ENCODE results near the gene ABTB2.
"Not testable (repeated sequence)": the region's sequence is repeated elsewhere in the genome, so short reads cannot be mapped to it uniquely, and the experiment has no call there.

ABTB2 gene

DNA sequence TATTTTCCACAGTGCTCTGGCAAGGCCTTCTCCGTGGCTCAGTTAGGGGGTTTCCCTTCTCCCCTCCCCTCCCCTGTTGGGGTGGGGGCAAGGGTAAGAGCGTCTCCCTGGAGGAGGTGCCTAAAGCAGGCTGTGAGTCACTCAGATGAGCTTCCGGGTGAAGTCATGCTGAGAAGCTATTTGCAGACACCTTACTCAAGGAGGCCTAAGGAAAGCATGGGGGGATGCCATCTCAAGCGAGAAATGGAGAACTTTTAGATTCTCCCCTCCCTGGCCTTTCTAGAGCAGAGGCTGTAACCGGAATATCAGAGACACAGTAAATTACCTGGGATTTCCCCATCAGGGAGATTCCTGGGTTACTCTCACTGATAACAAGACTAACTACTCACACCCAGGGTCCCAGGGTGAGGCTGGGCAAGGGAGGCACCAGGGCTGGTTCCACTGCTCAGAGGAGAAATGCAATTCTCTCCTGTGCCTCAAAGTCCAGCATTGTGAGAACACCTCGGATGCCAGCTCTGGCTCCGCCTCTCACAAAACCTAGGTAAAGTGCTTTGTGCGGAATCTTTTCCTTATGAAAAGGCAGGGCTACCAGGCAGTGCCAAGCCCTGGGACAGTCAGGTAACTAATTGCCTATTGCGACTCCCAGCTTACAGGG is 123.6 kb downstream of the ABTB2 start:
- DNase-seq = peak; percentile 28

DNA sequence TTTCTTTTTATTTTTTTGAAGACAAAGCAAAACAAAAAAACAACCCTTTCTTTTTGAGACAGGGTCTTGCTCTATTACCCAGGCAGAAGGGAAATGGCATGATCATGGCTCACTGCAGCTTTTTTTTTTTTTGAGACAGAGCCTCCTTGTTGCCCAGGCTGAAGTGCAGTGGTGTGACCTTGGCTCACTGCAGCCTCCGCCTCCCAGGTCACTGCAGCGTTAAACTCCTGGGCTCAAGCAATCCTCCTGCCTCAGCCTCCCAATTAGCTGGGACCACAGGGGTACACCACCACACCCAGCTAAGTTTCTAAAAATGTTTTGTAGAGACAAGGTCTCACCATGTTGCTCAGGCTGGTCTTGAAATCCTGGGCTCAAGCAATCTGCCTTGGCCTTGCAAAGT is 124.6 kb downstream of the ABTB2 start:
- no peak for DNase-seq

DNA sequence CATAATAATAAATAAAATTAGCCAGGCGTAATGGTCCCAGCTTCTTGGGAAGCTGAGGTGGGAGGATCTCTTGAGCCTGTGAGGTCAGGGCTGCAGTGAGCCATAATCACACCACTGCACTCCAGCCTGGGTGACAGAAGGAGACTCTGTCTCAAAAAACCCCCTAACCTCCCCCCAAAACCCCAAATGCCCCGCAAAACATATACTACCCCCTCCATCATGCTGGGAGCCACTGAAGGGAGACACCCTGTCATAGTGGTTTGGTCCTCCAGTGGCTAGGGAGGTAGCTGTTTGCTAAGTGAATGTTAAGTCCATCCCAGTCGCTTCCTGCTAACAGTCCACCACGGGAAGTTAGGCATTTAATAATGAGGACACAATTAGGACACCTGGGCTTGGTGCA is 125.0 kb downstream of the ABTB2 start:
- no peak for DNase-seq

DNA sequence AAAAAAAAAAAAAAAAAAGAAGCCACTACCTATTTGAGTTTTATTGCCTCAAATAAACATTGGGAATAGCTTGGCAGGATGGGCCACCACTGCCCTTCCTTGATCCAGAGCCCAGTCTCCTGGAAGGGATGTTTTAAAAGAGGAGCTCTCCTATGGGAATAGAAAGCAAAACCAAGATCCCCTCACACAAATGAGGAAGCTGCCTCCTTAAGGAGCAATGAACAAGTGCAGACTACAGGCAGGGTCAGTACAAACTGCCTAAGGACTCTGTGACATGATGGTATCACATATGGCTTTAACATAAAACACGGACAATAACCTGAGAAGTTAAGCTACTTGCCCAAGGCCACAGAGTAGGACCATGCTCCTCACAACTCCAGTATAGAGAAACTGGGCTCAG is 131.6 kb downstream of the ABTB2 start:
- no peak for DNase-seq

DNA sequence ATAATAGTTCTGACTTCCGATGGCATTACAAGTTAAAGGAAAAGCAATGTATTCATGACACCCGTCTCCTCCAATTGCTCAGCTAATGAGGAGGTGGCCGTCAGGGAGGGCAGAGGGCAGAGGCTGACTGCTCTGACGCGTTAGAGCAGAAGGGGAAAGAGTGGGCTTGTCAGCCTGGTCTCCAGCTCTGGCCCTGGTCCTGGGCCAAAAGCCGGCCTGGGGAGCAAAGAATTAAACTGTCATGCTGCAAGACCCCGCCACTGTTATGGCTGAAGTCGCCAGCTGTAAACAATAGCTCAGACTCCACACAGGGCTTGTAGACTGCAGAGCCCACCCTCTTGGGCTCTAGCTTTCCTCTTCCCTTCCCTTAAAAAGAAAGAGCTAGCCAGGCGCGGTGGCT is 132.7 kb downstream of the ABTB2 start:
- no peak for DNase-seq

DNA sequence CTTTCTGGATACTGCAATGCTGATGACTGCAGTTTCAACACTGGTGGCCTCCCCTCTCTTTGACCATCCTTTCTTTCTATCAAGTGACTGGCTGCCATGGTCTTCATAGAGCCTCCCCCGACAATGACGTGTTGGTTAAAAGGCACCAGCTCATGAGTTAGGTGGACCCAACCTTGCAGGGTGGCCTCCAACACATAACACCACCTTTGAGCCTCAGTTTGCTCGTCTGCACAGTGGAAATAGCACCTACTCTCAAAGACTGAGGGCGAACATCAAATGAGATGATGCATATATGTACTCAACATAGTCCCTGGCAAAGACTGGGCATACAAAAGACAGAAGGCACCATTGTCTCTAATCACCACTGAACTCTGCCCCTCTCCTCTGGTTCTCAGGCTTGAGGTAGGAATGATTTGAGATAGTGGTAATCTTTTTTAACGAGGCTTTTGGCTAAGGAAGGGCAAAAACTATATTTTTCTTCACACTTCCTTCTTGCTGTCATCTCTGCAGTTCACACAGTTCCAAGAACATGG is 133.3 kb downstream of the ABTB2 start:
- DNase-seq = no peak

DNA sequence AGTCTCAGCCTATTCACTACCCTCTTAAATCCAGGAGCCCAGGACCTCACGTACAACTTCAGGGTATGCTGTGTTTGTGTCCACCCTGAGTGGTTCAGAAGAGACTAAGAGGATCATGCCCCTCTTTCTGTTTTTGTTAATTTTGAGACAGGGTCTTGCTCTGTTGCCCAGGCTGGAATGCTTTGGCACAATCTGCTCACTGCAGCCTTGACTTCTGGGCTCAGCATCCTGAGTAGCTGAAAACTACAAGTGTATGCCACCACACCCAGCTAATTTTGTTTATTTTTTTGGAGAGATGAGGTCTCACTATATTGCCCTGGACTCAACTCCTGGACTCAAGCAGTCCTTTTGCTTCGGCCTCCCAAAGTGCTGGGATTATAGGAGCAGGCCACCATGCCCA is 133.9 kb downstream of the ABTB2 start:
- no peak for DNase-seq

DNA sequence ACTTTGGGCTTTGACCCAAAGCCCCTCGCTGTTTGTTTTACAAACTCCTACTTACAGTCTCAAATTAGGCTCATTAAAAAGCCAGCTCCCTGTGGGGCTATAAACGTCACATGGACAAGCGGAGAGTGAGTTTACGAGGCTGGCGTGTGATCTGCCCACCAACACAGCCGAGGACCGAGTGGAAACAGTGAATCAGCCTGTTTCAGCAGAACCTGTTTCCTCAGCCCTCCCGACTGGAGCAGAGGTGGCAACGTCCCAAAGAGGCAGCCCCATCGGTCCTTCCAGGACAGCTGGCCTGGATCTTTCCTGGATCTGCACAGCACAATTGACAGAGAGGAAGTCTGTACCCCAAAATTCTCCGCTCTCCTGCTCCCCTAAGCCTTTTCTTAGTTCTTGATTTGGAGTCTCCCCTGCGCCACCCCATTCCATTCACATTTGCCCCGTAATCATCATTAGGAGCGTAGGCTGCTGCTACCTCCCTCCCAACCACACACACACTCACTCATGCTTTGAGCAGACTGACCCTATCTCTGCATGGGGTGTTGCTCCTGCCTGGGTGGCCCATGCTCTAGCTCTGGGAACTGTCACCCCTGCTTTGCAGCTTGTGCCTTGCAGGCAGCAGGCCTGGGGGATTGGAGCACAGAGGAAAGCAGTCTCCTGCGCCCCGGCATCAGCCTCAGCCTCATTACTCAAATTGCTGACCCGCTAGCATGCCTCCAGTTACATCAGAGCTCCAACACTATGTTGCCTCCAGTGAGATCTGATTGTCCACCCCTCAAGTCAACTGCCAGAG is 134.6 kb downstream of the ABTB2 start:
- DNase-seq = no peak

DNA sequence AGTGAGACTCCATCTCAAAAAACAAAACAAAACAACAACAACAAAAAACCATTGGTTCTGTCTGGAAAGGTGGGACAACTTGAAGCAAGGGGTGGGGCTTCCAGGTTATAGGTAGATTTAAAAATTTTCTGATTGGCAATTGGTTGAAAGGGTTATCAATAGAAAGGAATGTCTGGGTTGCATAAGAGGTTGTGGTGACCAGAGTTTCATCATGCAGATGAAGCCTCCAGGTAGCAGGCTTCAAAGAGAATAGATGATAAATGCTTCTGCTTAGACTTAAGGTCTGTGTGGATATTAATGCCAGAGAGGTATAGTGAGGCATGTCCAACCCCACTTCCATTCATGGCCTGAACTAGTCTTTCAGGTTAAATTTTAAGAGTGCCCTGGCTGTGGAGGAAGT is 135.8 kb downstream of the ABTB2 start:
- no peak for DNase-seq

DNA sequence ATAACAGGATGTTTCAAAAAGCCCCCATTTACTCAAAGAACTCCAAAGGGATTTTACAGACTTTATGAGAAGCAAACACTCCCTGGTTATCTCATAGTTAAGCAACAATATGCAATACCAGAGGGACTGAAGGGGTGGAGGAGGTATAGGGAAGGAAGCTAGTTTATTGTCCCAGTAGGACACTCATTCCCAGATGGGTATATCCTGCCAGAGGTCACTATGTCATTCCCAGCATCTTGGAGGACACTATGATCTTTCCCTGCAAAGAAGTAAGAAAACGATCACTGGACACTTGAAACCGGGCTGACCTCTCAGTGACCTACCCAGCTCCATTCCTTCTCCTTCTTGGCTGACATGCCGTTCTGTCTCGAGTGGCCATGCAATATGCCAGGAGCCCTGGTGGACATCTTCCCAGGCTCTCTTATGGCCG is 137.9 kb downstream of the ABTB2 start:
- no peak for DNase-seq

DNA sequence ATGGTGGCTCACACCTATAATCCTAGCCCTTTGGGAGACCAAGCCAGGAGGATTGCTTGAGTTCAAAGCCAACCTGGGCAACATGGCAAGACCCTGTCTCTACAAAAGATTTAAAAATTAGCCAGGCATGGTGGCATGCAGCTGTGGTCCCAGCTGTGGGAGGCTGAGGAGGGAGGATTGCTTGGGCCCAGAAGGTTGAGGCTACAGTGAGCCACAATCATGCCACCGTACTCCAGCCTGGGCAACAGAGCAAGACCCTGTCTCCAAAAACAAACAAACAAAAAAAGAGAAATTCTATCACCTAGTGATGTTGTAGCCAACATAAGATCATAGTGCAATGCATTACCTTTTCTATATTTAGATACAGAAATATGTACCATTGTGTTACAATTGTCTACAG is 138.5 kb downstream of the ABTB2 start:
- DNase-seq = no peak

DNA sequence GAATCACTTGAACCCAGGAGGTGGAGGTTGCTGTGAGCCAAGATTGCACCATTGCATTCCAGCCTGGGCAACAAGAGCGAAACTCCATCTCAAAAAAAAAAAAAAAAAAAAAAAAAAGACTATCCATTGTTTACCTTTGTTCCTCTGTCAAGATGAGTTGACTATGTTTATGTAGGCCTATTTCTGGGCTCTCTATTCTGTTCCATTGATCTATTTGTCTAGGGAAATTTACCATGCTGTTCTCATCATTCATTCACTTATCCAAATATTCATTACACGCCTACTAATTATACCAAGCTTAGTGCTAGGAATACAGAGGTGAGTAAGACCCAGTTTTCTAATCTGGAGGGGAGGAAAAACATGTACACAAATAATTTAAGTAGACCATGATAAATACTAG is 139.1 kb downstream of the ABTB2 start:
- not testable (repeated sequence) for DNase-seq

DNA sequence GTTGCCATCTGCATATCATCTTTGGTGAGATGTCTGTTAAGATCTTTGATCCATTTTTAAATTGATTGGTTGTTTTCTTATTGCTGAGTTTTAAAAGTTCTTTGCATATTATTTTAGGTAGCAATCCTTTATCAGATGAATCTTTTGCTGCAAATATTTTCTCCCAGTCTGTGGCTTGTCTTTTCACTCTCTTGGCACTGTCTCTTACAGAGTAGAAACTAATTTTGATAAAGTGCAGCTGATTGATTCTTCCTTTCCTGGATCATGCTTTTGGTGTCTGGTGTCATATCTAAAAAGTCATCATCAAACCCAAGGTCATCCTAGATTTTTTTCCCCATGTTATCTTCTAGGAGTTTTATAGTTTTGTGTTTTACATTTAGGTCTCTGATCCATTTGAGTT is 139.7 kb downstream of the ABTB2 start:
- no peak for DNase-seq

DNA sequence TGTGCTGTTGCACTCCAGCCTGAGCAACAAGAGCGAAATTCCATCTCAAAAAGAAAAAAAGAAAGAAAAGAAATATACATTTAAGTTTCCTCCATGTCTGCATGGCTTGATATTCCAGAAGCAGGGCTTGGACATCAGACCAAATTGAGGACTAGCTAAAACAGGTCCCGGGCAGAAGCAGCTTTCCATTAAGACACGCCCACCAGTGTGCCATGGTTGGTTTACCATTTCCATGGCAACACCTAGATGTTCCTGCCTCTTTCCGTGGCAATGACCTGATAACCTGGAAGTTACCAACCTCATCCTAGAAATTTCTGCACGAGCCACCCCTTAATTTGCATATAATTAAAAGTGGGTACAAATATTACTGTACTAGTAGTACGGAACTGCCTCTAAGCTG is 141.1 kb downstream of the ABTB2 start:
- no peak for DNase-seq

DNA sequence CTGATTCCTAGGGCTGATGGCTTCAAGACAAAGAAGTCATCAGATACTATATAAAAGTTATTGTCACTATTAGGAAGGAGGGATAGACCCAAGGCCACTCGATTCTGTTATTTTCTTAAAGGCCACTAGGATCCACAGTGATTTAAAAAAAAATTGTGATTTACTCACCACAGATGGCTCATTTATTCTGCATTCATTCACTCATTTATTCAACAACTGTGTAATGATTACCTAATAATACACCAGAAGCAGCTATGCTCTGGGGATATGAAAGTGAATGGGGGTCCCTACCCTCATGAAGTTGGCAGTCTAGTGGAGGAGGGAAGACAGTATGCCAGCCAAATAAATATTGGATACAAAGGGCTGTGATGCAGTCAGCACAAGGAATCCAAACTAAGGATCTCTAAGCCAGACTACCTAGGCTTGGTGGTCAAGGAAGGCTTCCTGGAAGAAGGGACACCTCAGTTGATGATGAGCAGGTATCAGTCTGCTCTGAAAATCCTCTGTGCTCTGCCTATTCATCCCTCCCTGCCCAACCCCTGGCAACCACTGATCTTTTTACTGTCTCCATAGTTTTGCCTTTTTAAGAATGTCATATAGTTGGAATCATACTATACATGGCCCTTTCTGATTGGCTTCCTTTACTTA is 141.9 kb downstream of the ABTB2 start:
- DNase-seq = no peak

DNA sequence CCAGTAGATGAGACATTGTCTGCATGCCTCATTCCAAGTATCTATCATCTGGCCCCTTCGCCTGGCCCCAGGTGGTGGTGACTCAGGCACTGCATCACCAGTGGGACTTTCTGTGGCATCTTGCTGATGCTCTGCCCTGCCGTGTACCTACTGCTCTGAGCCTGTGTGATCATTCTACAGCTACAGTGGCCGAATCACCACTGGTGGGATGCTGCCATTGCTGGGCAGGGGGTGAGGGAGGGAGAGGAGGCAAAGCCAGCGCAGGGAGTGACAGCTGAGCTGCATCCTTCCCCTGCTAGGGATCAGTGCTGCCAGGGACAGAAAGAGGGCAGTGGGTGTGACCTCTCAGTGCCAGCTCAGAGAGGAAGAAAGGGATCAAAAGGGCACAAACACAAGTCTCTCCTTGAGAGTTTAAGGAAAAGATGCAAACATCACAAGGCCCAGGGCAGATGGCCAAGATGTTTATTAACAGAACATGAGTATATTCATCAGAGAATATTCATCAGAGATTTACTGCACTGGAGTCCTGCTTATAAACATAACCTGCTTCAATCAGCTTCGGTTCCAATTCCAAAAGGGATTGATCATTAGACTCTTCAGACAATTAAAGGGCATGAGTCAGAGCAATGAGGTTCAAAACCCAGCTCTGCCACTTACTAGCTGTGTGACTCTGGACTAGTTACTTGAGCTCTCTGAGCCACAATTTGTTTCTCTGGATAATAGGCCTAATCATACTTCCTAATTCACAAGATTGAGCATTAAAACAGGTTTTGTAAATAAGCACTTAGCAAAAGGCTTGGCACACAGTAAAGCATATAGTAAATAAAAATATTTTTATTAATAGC is 142.6 kb downstream of the ABTB2 start:
- no peak for DNase-seq

DNA sequence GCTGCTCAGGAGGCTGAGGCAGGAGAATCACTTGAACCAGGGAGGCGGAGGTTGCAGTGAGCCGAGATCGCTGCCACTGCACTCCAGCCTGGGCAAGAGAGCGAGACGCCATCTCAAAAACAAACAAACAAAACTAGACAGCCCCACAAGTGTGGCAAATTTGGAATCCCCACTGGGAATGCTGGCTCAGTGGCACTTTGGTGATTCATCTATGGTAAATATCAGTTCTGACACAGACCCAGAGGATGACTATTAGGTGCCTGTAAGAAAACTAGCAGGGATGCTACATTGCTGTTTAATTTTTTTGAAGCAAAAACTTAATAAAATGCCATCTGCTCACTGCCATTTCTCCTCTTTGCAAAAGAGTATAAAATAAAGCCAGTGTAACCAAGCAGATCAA is 144.4 kb downstream of the ABTB2 start:
- DNase-seq = no peak

DNA sequence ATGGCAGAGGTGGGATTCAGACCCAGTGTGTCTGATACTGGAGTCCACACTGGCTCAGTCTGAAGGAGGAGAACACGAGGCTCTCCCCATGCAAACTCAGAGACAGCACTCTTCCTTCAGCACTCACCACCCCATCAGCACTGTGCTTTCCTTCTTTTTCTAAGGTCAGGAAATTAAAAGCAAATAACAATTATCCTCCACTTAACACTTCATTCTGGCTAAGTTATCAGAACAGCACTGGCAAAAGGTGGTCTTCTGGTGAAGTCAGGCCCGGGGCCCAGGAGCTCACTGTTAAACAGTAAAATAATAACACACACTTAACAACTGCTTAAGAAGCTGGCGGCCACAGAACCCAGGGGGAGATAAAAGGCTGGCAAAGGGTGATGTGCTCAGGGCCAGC is 145.2 kb downstream of the ABTB2 start:
- DNase-seq = no peak

DNA sequence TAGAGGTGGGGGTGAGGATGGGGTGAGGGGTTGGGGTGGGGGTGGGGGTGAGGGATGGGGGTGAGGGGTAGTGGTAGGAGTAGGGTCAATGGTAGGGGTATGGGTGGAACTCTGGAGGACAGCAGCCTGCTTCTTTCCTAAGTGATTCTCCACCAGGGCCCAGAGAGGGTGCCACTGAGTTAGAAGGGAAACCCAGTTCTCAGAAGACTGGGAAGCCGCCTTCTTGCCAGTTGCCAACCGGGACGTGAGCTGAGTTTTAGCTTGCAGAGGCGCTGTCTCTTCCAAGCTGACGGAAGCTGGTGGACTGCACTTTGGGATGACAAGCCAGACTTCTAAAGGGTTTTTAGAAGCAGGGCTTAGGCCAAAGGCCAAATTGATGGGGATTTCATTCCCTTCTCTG is 148.0 kb downstream of the ABTB2 start:
- DNase-seq = no peak

DNA sequence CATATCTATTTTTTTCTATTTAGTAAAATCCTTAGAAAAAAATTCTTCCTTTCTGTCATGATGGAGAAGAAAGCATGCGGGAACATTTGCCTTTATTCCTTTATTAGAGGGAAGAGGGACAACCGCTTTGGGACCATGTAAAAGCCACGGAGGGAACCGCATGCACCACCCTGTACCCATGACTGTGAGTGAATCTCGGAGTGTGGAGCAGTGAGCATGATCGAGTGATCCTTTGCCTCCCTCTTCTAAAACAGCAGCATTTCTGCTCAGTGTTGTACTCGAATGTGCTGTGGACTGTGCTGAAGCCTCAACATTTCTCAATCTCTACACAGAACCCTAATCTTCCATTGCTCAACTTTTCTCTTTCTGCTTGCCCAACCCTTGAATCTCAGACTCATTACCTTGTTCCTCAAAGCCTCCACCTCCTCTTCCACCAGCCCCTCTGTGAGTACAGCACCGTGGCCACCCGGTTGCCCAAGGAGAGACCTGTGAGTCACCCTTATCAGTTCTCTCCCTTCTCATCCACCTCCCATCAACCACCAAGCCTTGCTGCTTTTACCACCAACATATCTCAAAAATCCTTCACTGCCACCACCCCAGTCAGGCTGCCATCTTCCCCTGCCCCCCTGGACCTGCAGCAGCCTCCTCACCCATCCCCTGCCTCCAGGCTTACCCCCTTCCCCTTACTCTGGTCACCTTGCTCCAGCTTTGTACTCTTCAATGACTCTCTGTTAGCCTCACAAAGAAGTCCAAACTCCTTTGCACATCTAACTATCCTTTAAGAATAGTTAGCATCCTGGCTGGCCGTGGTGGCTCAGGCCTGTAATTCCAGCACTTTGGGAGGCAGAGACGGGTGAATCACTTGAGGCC is 149.3 kb downstream of the ABTB2 start:
- no peak for DNase-seq

DNA sequence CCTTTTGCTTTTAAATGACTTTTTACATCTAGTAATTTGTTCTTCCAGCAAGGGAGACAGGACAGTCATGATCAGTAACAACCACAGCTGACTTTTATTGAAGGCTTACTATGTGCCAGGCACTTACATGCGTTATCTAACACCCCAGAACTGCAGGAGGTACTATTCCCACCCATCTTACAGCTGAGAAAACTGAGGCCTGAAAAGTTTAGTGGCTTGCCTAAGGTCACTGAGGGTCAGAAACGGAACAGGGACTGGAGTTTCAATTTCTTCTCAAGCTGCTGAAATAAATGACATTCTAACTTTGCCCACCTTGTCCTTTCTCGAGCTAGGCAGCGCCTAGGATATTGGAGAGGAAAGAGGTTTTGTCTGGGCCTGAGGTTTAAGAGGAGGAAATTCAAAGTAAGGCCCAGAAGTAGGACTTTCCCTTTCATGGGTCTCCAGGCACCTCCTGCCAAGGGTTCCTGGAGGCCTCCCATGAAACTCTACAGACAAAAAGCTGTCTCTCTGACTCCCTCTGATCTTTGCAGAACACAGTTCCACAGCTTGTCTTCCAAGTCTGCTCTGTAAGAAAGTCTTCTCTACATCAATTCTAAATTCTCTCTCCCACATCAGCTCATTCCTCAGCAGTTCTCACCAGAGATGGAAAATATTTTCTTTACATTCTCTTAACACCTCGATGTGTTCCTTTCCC is 150.2 kb downstream of the ABTB2 start:
- DNase-seq = no peak
